B cell (primary cell): ENCODE data around the gene PNPLA3. TPM values are rescaled to one million over a fixed set of nuclear protein-coding genes. Genes with fewer than 3 reads are reported as not detected.

Experiments used
- ATAC-seq: fragments of 200-7000 bp; cut with Tn5 transposase; one replicate; pipeline ENCODE4 v1.10.0; 2021; ENCODE audit warnings: low read depth, mild to moderate bottlenecking, moderate number of reproducible peaks, moderate library complexity
- CTCF ChIA-PET: fragments of 350-600 bp; sonication (Branson Sonifier 250); formaldehyde crosslinking; loops from one replicate; lab custom pipeline; 2021; ENCODE audit warnings: antibody characterized with exemption, inconsistent platforms; lab: Charles Lee
- POLR2A ChIA-PET: fragments of 350-600 bp; sonication (Branson Sonifier 250); formaldehyde crosslinking; loops from one replicate; lab custom pipeline; 2021; ENCODE audit warnings: antibody characterized with exemption; lab: Charles Lee
- DNase-seq: peaks from one replicate; pipeline ENCODE4 v3.0.0; 2013
- H2AFZ ChIP-seq: 2 replicates; pipeline ENCODE4 v1.6.1; 2012; ENCODE audit warnings: mild to moderate bottlenecking, low read depth, low read length; ENCODE audit not compliant: insufficient read depth, poor library complexity, severe bottlenecking
- H3K27ac ChIP-seq, 2 donors: 1 replicate in 1 of 2; 2 replicates in 1 of 2; pipeline ENCODE4 v1.5.1; 2012 to 2013; ENCODE audit warnings: low read length in 2 of 2, mild to moderate bottlenecking in 2 of 2, moderate library complexity in 1 of 2
- H3K27me3 ChIP-seq, 4 experiments: fragments of 200-600 bp in 1 of 4; sonication (generic) in 1 of 4; replicated peaks in 1 of 4; 1 replicate in 2 of 4; 2 replicates in 2 of 4; pipeline versions ENCODE4 v1.6.1 to v1.7.0; 2013 to 2016; ENCODE audit warnings: low read length in 3 of 4, mild to moderate bottlenecking in 2 of 4, mixed read lengths in 1 of 4, moderate library complexity in 1 of 4; ENCODE audit not compliant: insufficient read depth in 4 of 4, control insufficient read depth in 3 of 4; ENCODE audit errors: control extremely low read depth in 1 of 4
- H3K36me3 ChIP-seq, 2 experiments: replicated peaks in 1 of 2; 1 replicate in 1 of 2; 2 replicates in 1 of 2; pipeline versions ENCODE4 v1.6.1 to v1.7.1; 2013; ENCODE audit warnings: low read length in 1 of 2; ENCODE audit not compliant: insufficient read depth in 2 of 2, control insufficient read depth in 1 of 2; ENCODE audit errors: control extremely low read depth in 1 of 2, extremely low read depth in 1 of 2
- H3K4me1 ChIP-seq, 2 donors: fragments of 200-600 bp in 1 of 2; sonication (generic) in 1 of 2; 1 replicate in 1 of 2; 2 replicates in 1 of 2; pipeline versions ENCODE4 v1.5.1 to v1.6.1; 2013 to 2017; ENCODE audit warnings: low read length in 2 of 2; ENCODE audit not compliant: control insufficient read depth in 2 of 2, insufficient read depth in 2 of 2
- H3K4me2 ChIP-seq: replicated peaks from 2 replicates; pipeline ENCODE3; 2012; ENCODE audit warnings: mild to moderate bottlenecking, low read depth, low read length; ENCODE audit not compliant: poor library complexity, severe bottlenecking
- H3K4me3 ChIP-seq, 5 experiments: fragments of 200-600 bp in 1 of 5; sonication (generic) in 1 of 5; 1 replicate in 3 of 5; 2 replicates in 2 of 5; pipeline versions ENCODE4 v1.5.1 to v1.7.0; 2011 to 2016; ENCODE audit warnings: low read length in 4 of 5, mild to moderate bottlenecking in 4 of 5, low read depth in 2 of 5, control low read depth in 1 of 5, moderate library complexity in 1 of 5; ENCODE audit not compliant: insufficient read depth in 1 of 5; ENCODE audit errors: control extremely low read depth in 1 of 5, extremely low read depth in 1 of 5
- H3K79me2 ChIP-seq: fragments of 200-600 bp; sonication (generic); one replicate; pipeline ENCODE4 v1.6.0; 2016; ENCODE audit warnings: low read length; ENCODE audit not compliant: control insufficient read depth, insufficient read depth
- H3K9ac ChIP-seq: fragments of 200-600 bp; sonication (generic); 2 replicates; pipeline ENCODE4 v1.6.1; 2017; ENCODE audit warnings: mild to moderate bottlenecking, low read length, moderate library complexity
- H3K9me3 ChIP-seq, 3 donors: one replicate each; pipeline versions ENCODE4 v1.6.1 to v1.7.1; 2013; ENCODE audit warnings: low read length in 2 of 3; ENCODE audit not compliant: control insufficient read depth in 2 of 3, insufficient read depth in 1 of 3; ENCODE audit errors: control extremely low read depth in 1 of 3
- H4K20me1 ChIP-seq: 2 replicates; pipeline ENCODE4 v1.6.0; 2012; ENCODE audit warnings: mild to moderate bottlenecking, low read length; ENCODE audit not compliant: insufficient read depth, control insufficient read depth, poor library complexity, severe bottlenecking
- H3K27ac Mint-ChIP-seq: one replicate; pipeline ENCODE4 v1.8.0; 2021; ENCODE audit warnings: mixed read lengths
- H3K27me3 Mint-ChIP-seq: one replicate; pipeline ENCODE4 v1.8.0; 2021; ENCODE audit warnings: mixed read lengths
- H3K4me1 Mint-ChIP-seq: one replicate; pipeline ENCODE4 v1.8.0; 2021; ENCODE audit warnings: mixed read lengths
- H3K4me3 Mint-ChIP-seq: one replicate; pipeline ENCODE4 v1.8.0; 2021; ENCODE audit warnings: mixed read lengths
- H3K9me3 Mint-ChIP-seq: one replicate; pipeline ENCODE4 v1.8.0; 2022; ENCODE audit warnings: mixed read lengths; ENCODE audit not compliant: insufficient read depth
- CTCF ChIP-seq: fragments of 200-600 bp; IDR thresholded peaks from one replicate; pipeline ENCODE4 v1.8.0; 2022; ENCODE audit warnings: antibody characterized with exemption, mild to moderate bottlenecking
- EZH2 ChIP-seq: IDR thresholded peaks from 2 replicates; pipeline ENCODE4 v1.6.1; 2012; ENCODE audit warnings: borderline replicate concordance, low read depth, mild to moderate bottlenecking, moderate library complexity, low read length; ENCODE audit not compliant: insufficient read depth, poor library complexity, severe bottlenecking
- WGBS: methylation state at CpG from one replicate; pipeline ENCODE4 v1.1.5; 2013; ENCODE audit warnings: missing lambda C conversion rate; ENCODE audit not compliant: insufficient coverage; 5-methylcytosine and 5-hydroxymethylcytosine counted together
- intact Hi-C: fragments of 100-400 bp; cut with micrococcal nuclease; formaldehyde crosslinking; loops from one replicate; pipeline ENCODE4 v1.10.0; 2022
- polyA plus RNA-seq: library from polyadenylated mRNA; depleted of rRNA; stranded (reverse); fragments of >200 nt; gene quantifications from 2 replicates; pipeline ENCODE4 v1.2.3, GENCODE V29; 2012
- total RNA-seq, 2 donors: library from RNA; stranded (reverse); fragments of 120-200 nt in 1 of 2; gene quantifications; 1 replicate in 1 of 2; 2 replicates in 1 of 2; pipeline versions ENCODE4 v1.2.3 to v1.2.4, GENCODE V29; 2013 to 2022

PNPLA3 gene
- total and polyA plus RNA-seq, 2 donors (not counting 1 experiment from before 2014, with no cell fraction given): 0.15 TPM; not detected in 1

GRCh38 chr22:43924877-43925276, 1.3 kb downstream of the PNPLA3 start:
- Mint-ChIP-seq H3K27ac (no peak overlapping the region), H3K4me1 (peaks cover 6% of the 10 kb centered on the region), H3K27me3 (peaks cover 28% of the 10 kb centered on the region), H3K4me3 (peak overlapping the region; percentile 61), H3K9me3 (no peaks in the 10 kb centered on the region)
- no peak overlapping the region for H3K4me3 ChIP-seq
- POLR2A ChIA-PET: no interaction called here
- DNase-seq (no peak), ATAC-seq (no peak)
- H3K4me2 ChIP-seq: no peak overlapping the region
- WGBS: 50% methylated on average over 4 of the region's 7 CpGs
- no peaks in the 10 kb centered on the region for H3K36me3 ChIP-seq
- H3K9ac ChIP-seq: no peak overlapping the region
- no peak overlapping the region for H2AFZ ChIP-seq
- H4K20me1 ChIP-seq: no peaks in the 10 kb centered on the region
- no peaks in the 10 kb centered on the region for H3K79me2 ChIP-seq
- H3K27ac ChIP-seq: no peak overlapping the region
- peaks cover 12 to 13% of the 10 kb centered on the region in 2 donors for H3K4me1 ChIP-seq
- peaks cover 0 to 23% (median 0%) of the 10 kb centered on the region in 3 donors for H3K9me3 ChIP-seq
- H3K27me3 ChIP-seq: peaks cover 0 to 33% (median 8%) of the 10 kb centered on the region in 4 experiments
- no peak for TF ChIP-seq CTCF
- no peak for TF ChIP-seq EZH2
- intact Hi-C loops: no loop called here
- CTCF ChIA-PET: no interaction called here

GRCh38 chr22:43925433-43926348, 2.1 kb downstream of the PNPLA3 start:
- peaks cover 0 to 32% (median 8%) of the 10 kb centered on the region in 4 experiments for H3K27me3 ChIP-seq
- H2AFZ ChIP-seq: no peak overlapping the region
- Mint-ChIP-seq H3K4me1 (peaks cover 6% of the 10 kb centered on the region), H3K27me3 (peaks cover 31% of the 10 kb centered on the region), H3K9me3 (no peaks in the 10 kb centered on the region), H3K27ac (no peak overlapping the region), H3K4me3 (peak overlapping the region; percentile 61)
- no peaks in the 10 kb centered on the region for H3K79me2 ChIP-seq
- no peak overlapping the region for H3K27ac ChIP-seq
- no peak overlapping the region for H3K4me2 ChIP-seq
- WGBS: 84% methylated on average over 6 of the region's 6 CpGs
- peaks cover 0 to 23% (median 0%) of the 10 kb centered on the region in 3 donors for H3K9me3 ChIP-seq
- ATAC-seq: no peak
- POLR2A ChIA-PET: no interaction called here
- TF ChIP-seq CTCF (no peak), EZH2 (no peak)
- peaks cover 12 to 13% of the 10 kb centered on the region in 2 donors for H3K4me1 ChIP-seq
- no peaks in the 10 kb centered on the region for H3K36me3 ChIP-seq
- no peak for DNase-seq
- no peak overlapping the region for H3K4me3 ChIP-seq
- CTCF ChIA-PET: no interaction called here
- intact Hi-C loops: no loop called here
- H4K20me1 ChIP-seq: no peaks in the 10 kb centered on the region
- no peak overlapping the region for H3K9ac ChIP-seq
